B cell (primary cell): Measurements from ENCODE around the gene MAPKBP1. TPM values are rescaled to one million over a fixed set of nuclear protein-coding genes. Genes with fewer than 3 reads are reported as not detected.

Experiments
- ATAC-seq: fragments of 200-7000 bp; cut with Tn5 transposase; one replicate; pipeline ENCODE4 v1.10.0; 2021; ENCODE audit warnings: low read depth, mild to moderate bottlenecking, moderate number of reproducible peaks, moderate library complexity
- CTCF ChIA-PET: fragments of 350-600 bp; sonication (Branson Sonifier 250); formaldehyde crosslinking; loops from one replicate; lab custom pipeline; 2021; ENCODE audit warnings: antibody characterized with exemption, inconsistent platforms; lab: Charles Lee
- POLR2A ChIA-PET: fragments of 350-600 bp; sonication (Branson Sonifier 250); formaldehyde crosslinking; loops from one replicate; lab custom pipeline; 2021; ENCODE audit warnings: antibody characterized with exemption; lab: Charles Lee
- DNase-seq: peaks from one replicate; pipeline ENCODE4 v3.0.0; 2013
- H2AFZ ChIP-seq: 2 replicates; pipeline ENCODE4 v1.6.1; 2012; ENCODE audit warnings: mild to moderate bottlenecking, low read depth, low read length; ENCODE audit not compliant: insufficient read depth, poor library complexity, severe bottlenecking
- H3K27ac ChIP-seq, 2 donors: 1 replicate in 1 of 2; 2 replicates in 1 of 2; pipeline ENCODE4 v1.5.1; 2012 to 2013; ENCODE audit warnings: low read length in 2 of 2, mild to moderate bottlenecking in 2 of 2, moderate library complexity in 1 of 2
- H3K27me3 ChIP-seq, 4 experiments: fragments of 200-600 bp in 1 of 4; sonication (generic) in 1 of 4; replicated peaks in 1 of 4; 1 replicate in 2 of 4; 2 replicates in 2 of 4; pipeline versions ENCODE4 v1.6.1 to v1.7.0; 2013 to 2016; ENCODE audit warnings: low read length in 3 of 4, mild to moderate bottlenecking in 2 of 4, mixed read lengths in 1 of 4, moderate library complexity in 1 of 4; ENCODE audit not compliant: insufficient read depth in 4 of 4, control insufficient read depth in 3 of 4; ENCODE audit errors: control extremely low read depth in 1 of 4
- H3K36me3 ChIP-seq, 2 experiments: replicated peaks in 1 of 2; 1 replicate in 1 of 2; 2 replicates in 1 of 2; pipeline versions ENCODE4 v1.6.1 to v1.7.1; 2013; ENCODE audit warnings: low read length in 1 of 2; ENCODE audit not compliant: insufficient read depth in 2 of 2, control insufficient read depth in 1 of 2; ENCODE audit errors: control extremely low read depth in 1 of 2, extremely low read depth in 1 of 2
- H3K4me1 ChIP-seq, 2 donors: fragments of 200-600 bp in 1 of 2; sonication (generic) in 1 of 2; 1 replicate in 1 of 2; 2 replicates in 1 of 2; pipeline versions ENCODE4 v1.5.1 to v1.6.1; 2013 to 2017; ENCODE audit warnings: low read length in 2 of 2; ENCODE audit not compliant: control insufficient read depth in 2 of 2, insufficient read depth in 2 of 2
- H3K4me2 ChIP-seq: replicated peaks from 2 replicates; pipeline ENCODE3; 2012; ENCODE audit warnings: mild to moderate bottlenecking, low read depth, low read length; ENCODE audit not compliant: poor library complexity, severe bottlenecking
- H3K4me3 ChIP-seq, 5 experiments: fragments of 200-600 bp in 1 of 5; sonication (generic) in 1 of 5; 1 replicate in 3 of 5; 2 replicates in 2 of 5; pipeline versions ENCODE4 v1.5.1 to v1.7.0; 2011 to 2016; ENCODE audit warnings: low read length in 4 of 5, mild to moderate bottlenecking in 4 of 5, low read depth in 2 of 5, control low read depth in 1 of 5, moderate library complexity in 1 of 5; ENCODE audit not compliant: insufficient read depth in 1 of 5; ENCODE audit errors: control extremely low read depth in 1 of 5, extremely low read depth in 1 of 5
- H3K79me2 ChIP-seq: fragments of 200-600 bp; sonication (generic); one replicate; pipeline ENCODE4 v1.6.0; 2016; ENCODE audit warnings: low read length; ENCODE audit not compliant: control insufficient read depth, insufficient read depth
- H3K9ac ChIP-seq: fragments of 200-600 bp; sonication (generic); 2 replicates; pipeline ENCODE4 v1.6.1; 2017; ENCODE audit warnings: mild to moderate bottlenecking, low read length, moderate library complexity
- H3K9me3 ChIP-seq, 3 donors: one replicate each; pipeline versions ENCODE4 v1.6.1 to v1.7.1; 2013; ENCODE audit warnings: low read length in 2 of 3; ENCODE audit not compliant: control insufficient read depth in 2 of 3, insufficient read depth in 1 of 3; ENCODE audit errors: control extremely low read depth in 1 of 3
- H4K20me1 ChIP-seq: 2 replicates; pipeline ENCODE4 v1.6.0; 2012; ENCODE audit warnings: mild to moderate bottlenecking, low read length; ENCODE audit not compliant: insufficient read depth, control insufficient read depth, poor library complexity, severe bottlenecking
- H3K27ac Mint-ChIP-seq: one replicate; pipeline ENCODE4 v1.8.0; 2021; ENCODE audit warnings: mixed read lengths
- H3K27me3 Mint-ChIP-seq: one replicate; pipeline ENCODE4 v1.8.0; 2021; ENCODE audit warnings: mixed read lengths
- H3K4me1 Mint-ChIP-seq: one replicate; pipeline ENCODE4 v1.8.0; 2021; ENCODE audit warnings: mixed read lengths
- H3K4me3 Mint-ChIP-seq: one replicate; pipeline ENCODE4 v1.8.0; 2021; ENCODE audit warnings: mixed read lengths
- H3K9me3 Mint-ChIP-seq: one replicate; pipeline ENCODE4 v1.8.0; 2022; ENCODE audit warnings: mixed read lengths; ENCODE audit not compliant: insufficient read depth
- CTCF ChIP-seq: fragments of 200-600 bp; IDR thresholded peaks from one replicate; pipeline ENCODE4 v1.8.0; 2022; ENCODE audit warnings: antibody characterized with exemption, mild to moderate bottlenecking
- EZH2 ChIP-seq: IDR thresholded peaks from 2 replicates; pipeline ENCODE4 v1.6.1; 2012; ENCODE audit warnings: borderline replicate concordance, low read depth, mild to moderate bottlenecking, moderate library complexity, low read length; ENCODE audit not compliant: insufficient read depth, poor library complexity, severe bottlenecking
- WGBS: methylation state at CpG from one replicate; pipeline ENCODE4 v1.1.5; 2013; ENCODE audit warnings: missing lambda C conversion rate; ENCODE audit not compliant: insufficient coverage; 5-methylcytosine and 5-hydroxymethylcytosine counted together
- intact Hi-C: fragments of 100-400 bp; cut with micrococcal nuclease; formaldehyde crosslinking; loops from one replicate; pipeline ENCODE4 v1.10.0; 2022
- polyA plus RNA-seq: library from polyadenylated mRNA; depleted of rRNA; stranded (reverse); fragments of >200 nt; gene quantifications from 2 replicates; pipeline ENCODE4 v1.2.3, GENCODE V29; 2012
- total RNA-seq, 2 donors: library from RNA; stranded (reverse); fragments of 120-200 nt in 1 of 2; gene quantifications; 1 replicate in 1 of 2; 2 replicates in 1 of 2; pipeline versions ENCODE4 v1.2.3 to v1.2.4, GENCODE V29; 2013 to 2022

The MAPKBP1 gene
- total and polyA plus RNA-seq, 2 donors (not counting 1 experiment from before 2014, with no cell fraction given) = 14.1 to 59.2 TPM

DNA sequence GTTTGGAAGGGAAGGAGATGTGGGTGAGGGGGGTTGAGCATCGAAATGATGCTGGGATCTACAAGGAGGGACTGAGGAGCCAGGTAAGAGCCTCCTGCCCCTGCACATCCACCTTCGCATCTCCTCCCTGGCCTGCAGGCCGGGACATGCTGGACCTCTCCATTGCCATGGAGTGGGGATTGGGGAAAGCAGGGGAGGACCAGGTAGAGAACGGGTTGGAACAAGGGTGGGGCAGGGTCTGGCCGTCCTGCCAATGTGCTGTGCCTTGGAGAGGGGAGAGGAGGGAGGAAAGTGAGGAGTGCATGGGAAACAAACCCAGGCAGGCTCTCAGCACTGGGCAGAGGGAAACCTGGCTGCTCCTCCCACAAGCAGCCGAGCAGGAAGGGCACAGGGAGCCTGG, 74.9 kb downstream of the MAPKBP1 start:
- ChIA-PET CTCF (no interaction called here), POLR2A (no interaction called here)
- 89% methylated on average over 4 of the region's 6 CpGs for WGBS
- Histone ChIP-seq H3K4me2 (no peak overlapping the region), H3K9ac (no peak overlapping the region), H4K20me1 (no peaks in the 10 kb centered on the region), H3K27ac (no peak overlapping the region), H3K9me3 (no peaks in the 10 kb centered on the region), H3K79me2 (no peaks in the 10 kb centered on the region), H3K27me3 (peaks cover 0 to 4% (median 0%) of the 10 kb centered on the region in 4 experiments), H2AFZ (no peak overlapping the region), H3K36me3 (peaks cover 0 to 26% of the 10 kb centered on the region in 2 experiments), H3K4me3 (no peak overlapping the region), H3K4me1 (no peaks in the 10 kb centered on the region)
- intact Hi-C loops = no loop called here
- H3K9me3 Mint-ChIP-seq = no peaks in the 10 kb centered on the region
- TF ChIP-seq EZH2 = no peak
- no peak for TF ChIP-seq CTCF
- DNase-seq = no peak
- no peak for ATAC-seq
- no peak overlapping the region for H3K27ac Mint-ChIP-seq
- no peak overlapping the region for H3K4me3 Mint-ChIP-seq
- peaks cover 2% of the 10 kb centered on the region for H3K4me1 Mint-ChIP-seq
- H3K27me3 Mint-ChIP-seq = no peaks in the 10 kb centered on the region

DNA sequence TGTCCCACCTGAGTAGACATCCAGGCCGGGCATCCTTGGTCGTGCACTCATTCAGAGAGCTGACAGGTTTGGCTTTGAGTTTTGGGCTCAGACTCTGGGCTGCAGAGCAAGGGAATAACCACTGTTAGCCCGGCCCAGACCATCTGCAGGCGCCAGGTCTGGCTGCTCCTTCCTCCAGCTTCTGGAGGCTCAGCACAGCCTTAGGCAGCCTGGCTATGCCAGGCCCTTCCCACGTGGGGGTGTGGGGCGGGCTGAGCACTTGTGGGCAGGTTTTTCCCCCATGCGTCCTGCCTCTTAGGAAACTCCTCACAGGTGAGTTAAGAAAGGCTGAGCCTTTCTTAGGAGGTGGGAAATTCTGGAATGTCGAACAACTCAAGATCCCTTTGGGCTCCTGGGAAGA, 75.6 kb downstream of the MAPKBP1 start:
- Histone ChIP-seq H3K36me3 (peaks cover 0 to 26% of the 10 kb centered on the region in 2 experiments), H3K79me2 (no peaks in the 10 kb centered on the region), H3K27me3 (peaks cover 0 to 4% (median 0%) of the 10 kb centered on the region in 4 experiments), H3K9ac (no peak overlapping the region), H3K4me3 (no peak overlapping the region), H3K4me2 (no peak overlapping the region), H4K20me1 (no peaks in the 10 kb centered on the region), H2AFZ (no peak overlapping the region), H3K27ac (no peak overlapping the region), H3K4me1 (no peaks in the 10 kb centered on the region), H3K9me3 (no peaks in the 10 kb centered on the region)
- intact Hi-C loops = no loop called here
- 90% methylated on average over 5 of the region's 8 CpGs for WGBS
- H3K4me1 Mint-ChIP-seq = peaks cover 2% of the 10 kb centered on the region
- TF ChIP-seq CTCF (no peak), EZH2 (no peak)
- no peak for DNase-seq
- no peaks in the 10 kb centered on the region for H3K27me3 Mint-ChIP-seq
- CTCF ChIA-PET = interaction anchor here (1.1 to 1.2 kb wide), 2 partner anchors 14 to 53 kb away, joined by 3 read pairs; no protein-coding TSS in a partner anchor
- no peak overlapping the region for H3K27ac Mint-ChIP-seq
- no peaks in the 10 kb centered on the region for H3K9me3 Mint-ChIP-seq
- H3K4me3 Mint-ChIP-seq = no peak overlapping the region
- POLR2A ChIA-PET = no interaction called here
- no peak for ATAC-seq
